Skin of body (tissue), 2 donors: ENCODE results near the gene NCAPG. TPM values are rescaled to one million over a fixed set of nuclear protein-coding genes. Genes with fewer than 3 reads are reported as not detected.

Experiments
- DNase-seq: peaks from one replicate; lab custom pipeline; 2025; lab: John Stamatoyannopoulos, UW
- total RNA-seq: library from RNA; depleted of rRNA; stranded (reverse); fragments of >200 nt; gene quantifications from one replicate; pipeline ENCODE4 v1.2.3, GENCODE V29; 2014

The NCAPG gene
- total RNA-seq, 1 donor from 2014 or later, result 16.2 TPM

- DNase-seq, result no peak
Observed at GRCh38 chr4:17869327-17869726, 58.5 kb downstream of the NCAPG start.

- DNase-seq, result no peak
Observed at GRCh38 chr4:17875402-17876070, 64.8 kb downstream of the NCAPG start.

GRCh38 chr4:17876943-17877342 lies 66.2 kb downstream of the NCAPG start:
- DNase-seq, result no peak

- DNase-seq, result no peak
Observed at GRCh38 chr4:17877661-17878060, 66.9 kb downstream of the NCAPG start.

- DNase-seq, result no peak
Observed at GRCh38 chr4:17884063-17884462, 73.3 kb downstream of the NCAPG start.

- no peak for DNase-seq
Observed at GRCh38 chr4:17884511-17884910, 73.7 kb downstream of the NCAPG start.

- no peak for DNase-seq
Observed at GRCh38 chr4:17889692-17890091, 78.9 kb downstream of the NCAPG start.

- DNase-seq, result no peak
Observed at GRCh38 chr4:17894421-17894820, 83.6 kb downstream of the NCAPG start.

Other genes starting within 250 kb of the NCAPG start
- gene LAP3, start 233.8 kb upstream of the NCAPG start, total RNA-seq, result 68.0 TPM
- gene MED28, start 196.3 kb upstream of the NCAPG start, total RNA-seq, result 19.9 TPM
- 0.69 TPM for gene FAM184B, start 29.4 kb upstream of the NCAPG start, total RNA-seq
- 28.0 TPM for gene DCAF16, start 222 bp upstream of the NCAPG start, total RNA-seq
- 21.2 TPM for gene LCORL, start 210.8 kb downstream of the NCAPG start, total RNA-seq